Fibroblast of villous mesenchyme (primary cell): Measurements from ENCODE around the gene CTTNBP2NL. TPM values are rescaled to one million over a fixed set of nuclear protein-coding genes. Genes with fewer than 3 reads are reported as not detected.
"Not testable (repeated sequence)": the region's sequence is repeated elsewhere in the genome, so short reads cannot be mapped to it uniquely, and the experiment has no call there.

ENCODE experiments used
- DNase-seq: peaks from one replicate; pipeline ENCODE4 v3.0.0-alpha.2; 2010; ENCODE audit warnings: low read depth
- H3K4me3 ChIP-seq: 2 replicates; pipeline ENCODE4 v1.5.1; 2011; ENCODE audit warnings: low read depth, mild to moderate bottlenecking, low read length
- CTCF ChIP-seq: IDR thresholded peaks from 2 replicates; pipeline ENCODE4 v1.5.1; 2012; ENCODE audit warnings: low read depth, mild to moderate bottlenecking, low read length; ENCODE audit not compliant: insufficient read depth
- total RNA-seq: library from RNA; depleted of rRNA; stranded (reverse); fragments of >200 nt; gene quantifications from 2 replicates; pipeline ENCODE4 v1.2.3, GENCODE V29; 2012

The CTTNBP2NL gene
- total RNA-seq, 1 donor = 30.2 TPM

- no peak for TF ChIP-seq CTCF
- H3K4me3 ChIP-seq = no peak overlapping the region
- DNase-seq = no peak
Measured at GRCh38 chr1:112462953-112463279, 66.9 kb downstream of the CTTNBP2NL start.

GRCh38 chr1:112464501-112464900 lies 68.5 kb downstream of the CTTNBP2NL start:
- no peak overlapping the region for H3K4me3 ChIP-seq
- no peak for DNase-seq
- TF ChIP-seq CTCF = no peak

- no peak overlapping the region for H3K4me3 ChIP-seq
- no peak for DNase-seq
- no peak for TF ChIP-seq CTCF
Measured at GRCh38 chr1:112465122-112465521, 69.1 kb downstream of the CTTNBP2NL start.

- TF ChIP-seq CTCF = peak; percentile 77
- DNase-seq = peak; percentile 96
- H3K4me3 ChIP-seq = peak overlapping the region; percentile 52
Measured at GRCh38 chr1:112466078-112466660, 70.2 kb downstream of the CTTNBP2NL start.

- DNase-seq, H3K4me3 ChIP-seq: not testable (repeated sequence)
Measured at GRCh38 chr1:112470324-112470723, 74.3 kb downstream of the CTTNBP2NL start.

GRCh38 chr1:112470966-112471365 lies 75.0 kb downstream of the CTTNBP2NL start:
- no peak for TF ChIP-seq CTCF
- no peak for DNase-seq

GRCh38 chr1:112472142-112472541 lies 76.1 kb downstream of the CTTNBP2NL start:
- DNase-seq = no peak
- H3K4me3 ChIP-seq = no peak overlapping the region
- no peak for TF ChIP-seq CTCF

More at GRCh38 chr1:112470966-112471365, 75.0 kb downstream of the CTTNBP2NL start:
- H3K4me3 ChIP-seq = no peak overlapping the region
